Muscle of arm (tissue), 12 donors: Measurements from ENCODE around the gene COBL. TPM values are rescaled to one million over a fixed set of nuclear protein-coding genes. Genes with fewer than 3 reads are reported as not detected.

Source experiments
- DNase-seq: peaks from one replicate; pipeline ENCODE4 v3.0.0-alpha.2; 2013
- polyA plus RNA-seq, 12 donors: library from polyadenylated mRNA; unstranded; fragments of 120-200 nt; gene quantifications; one replicate each; pipeline ENCODE4 v1.2.1, GENCODE V29; 2013; ENCODE audit not compliant: insufficient read length in 12 of 12

The COBL gene
- polyA plus RNA-seq, 12 donors: 37.5 to 412 (median 128) TPM

DNA sequence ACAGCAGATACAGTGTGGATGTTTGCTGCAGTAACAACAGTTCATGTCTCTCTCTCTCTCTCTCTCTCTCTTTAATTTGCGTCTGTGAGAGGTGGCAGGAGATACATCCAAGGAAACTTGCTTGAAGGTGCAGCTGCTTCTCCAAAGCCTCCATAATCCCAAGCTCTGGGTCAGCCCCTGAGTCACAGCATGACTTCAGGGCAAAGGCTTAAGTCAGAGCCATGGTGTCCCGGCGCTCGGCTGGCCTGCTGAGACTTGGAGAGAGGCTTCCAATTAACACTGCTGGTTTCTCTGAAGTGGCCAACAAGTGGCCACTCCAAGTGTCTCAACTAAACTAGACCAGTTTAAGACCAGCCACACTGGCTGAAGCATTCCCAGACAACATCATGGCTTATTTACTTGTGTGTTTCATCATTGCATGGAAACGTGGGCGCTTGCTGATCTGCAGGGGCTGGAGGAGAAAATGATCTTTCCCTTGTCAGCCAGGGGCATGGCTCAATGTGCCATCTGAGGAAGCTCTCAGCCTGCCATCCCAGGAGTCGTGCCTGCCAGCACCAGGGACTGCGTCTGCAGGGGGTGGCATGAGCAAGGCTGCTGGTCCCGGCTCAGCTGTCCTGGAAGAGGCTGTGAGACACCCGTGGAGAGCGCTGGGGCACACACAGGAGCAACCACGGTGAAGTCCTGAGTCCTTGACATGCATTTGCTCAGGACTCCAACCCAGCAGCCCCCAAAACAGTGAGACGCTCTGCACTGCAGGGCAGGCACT lies 254.2 kb downstream of the COBL start:
- DNase-seq: no peak

DNA sequence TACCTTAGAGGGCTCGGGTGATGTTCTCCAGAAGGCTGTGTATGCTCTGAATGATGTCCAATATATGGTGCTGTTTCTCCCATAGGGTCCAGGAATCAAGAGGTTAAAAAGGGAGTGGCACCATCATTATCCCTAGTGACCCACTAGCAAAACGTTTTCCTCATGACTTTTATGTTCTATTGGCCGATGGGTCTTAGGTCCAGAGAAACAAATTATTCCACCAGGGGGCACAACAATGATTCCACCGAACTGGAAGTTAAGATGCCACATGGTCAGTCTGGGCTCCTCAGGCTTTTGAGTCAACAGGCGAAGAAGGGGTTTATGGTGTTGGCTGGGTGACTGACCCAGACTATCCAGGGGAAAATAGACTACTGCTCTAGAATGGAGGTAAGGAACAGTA lies 256.1 kb downstream of the COBL start:
- no peak for DNase-seq

DNA sequence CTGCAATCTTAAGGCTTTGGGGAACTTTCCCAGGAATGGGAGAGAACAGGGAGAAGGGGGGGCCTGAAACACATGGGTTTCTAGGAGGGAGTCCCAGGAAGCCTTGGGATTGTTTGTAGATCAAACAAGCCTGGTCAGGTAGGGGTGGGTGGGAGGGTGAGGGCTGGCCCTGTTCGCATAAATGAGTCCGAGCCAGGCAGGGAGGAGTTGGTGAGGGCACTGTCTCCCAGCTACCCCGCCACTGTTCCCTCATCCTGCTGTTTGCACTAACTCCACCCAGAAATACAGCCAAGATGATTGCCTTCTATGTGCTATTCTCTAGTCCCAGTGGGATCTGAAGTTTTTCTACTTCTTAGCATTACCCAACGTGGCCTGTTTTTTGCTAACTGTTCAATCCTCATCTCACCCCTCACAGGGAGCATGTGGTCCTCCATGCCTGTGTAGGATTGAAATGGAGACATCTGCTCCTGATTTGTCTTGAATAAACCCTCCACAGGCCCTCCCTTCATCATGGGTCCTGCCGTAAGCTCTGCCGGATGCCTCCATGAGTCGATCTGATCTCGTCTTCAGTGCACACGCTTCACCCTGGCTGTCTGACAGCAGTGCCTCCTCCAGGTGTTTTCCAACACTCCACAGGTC lies 257.0 kb downstream of the COBL start:
- DNase-seq: no peak

DNA sequence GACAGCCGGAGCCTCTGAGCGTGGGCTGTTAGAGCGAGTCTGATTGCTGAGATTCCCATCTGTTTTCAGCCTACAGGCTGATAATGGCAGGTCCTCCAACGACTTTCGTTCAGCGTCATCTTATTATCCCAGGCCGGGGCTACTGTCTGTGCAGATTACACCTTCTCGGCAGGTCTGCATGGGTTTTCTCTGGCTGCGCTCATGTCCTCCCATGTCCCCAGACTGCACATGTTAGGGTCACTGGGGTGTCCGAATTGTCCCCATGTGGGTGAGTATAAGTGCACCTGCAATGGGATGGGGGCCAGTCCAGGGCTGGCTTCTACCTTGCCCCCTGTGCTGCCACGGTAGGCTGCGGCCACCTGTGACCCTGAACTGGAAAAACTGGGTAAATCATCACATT lies 257.8 kb downstream of the COBL start:
- no peak for DNase-seq

DNA sequence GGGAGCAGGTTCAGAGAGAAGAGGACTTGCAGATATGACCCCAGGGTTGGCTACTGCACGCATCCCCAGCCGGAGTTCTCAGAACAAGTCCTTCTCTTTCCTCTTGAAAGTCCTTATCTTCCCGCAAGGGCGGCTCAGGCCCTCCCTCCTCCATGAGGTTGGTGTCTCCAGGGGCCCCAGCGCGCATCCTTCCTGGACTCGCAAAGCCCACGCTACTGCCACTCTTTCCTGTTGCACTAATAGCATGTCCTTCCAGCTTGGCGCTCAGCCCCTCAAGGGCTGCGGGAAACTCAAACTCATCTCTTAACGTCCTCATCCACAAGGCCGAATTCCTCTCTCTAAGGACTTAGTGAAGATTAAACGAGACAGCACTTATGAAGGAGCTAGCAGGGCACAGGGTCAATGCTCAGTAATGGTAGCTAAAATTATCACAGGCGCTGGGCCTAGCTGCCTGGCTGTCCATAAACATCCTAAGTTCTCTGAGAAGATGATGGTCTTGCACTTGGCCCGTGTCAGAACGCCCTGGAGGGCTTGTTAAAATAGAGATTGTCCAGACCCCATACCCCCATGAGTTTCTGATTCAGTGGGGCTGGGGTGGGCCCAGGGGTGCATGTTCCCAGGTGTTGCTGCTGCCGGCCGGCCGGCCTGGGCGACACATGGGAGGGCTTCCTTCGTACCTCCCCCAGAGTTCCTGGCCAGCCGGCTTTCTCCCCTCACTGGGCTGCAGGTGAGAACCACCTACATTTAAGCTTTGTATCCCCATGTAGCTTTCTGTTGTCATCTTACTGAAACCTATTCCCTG lies 261.4 kb downstream of the COBL start:
- DNase-seq: no peak

DNA sequence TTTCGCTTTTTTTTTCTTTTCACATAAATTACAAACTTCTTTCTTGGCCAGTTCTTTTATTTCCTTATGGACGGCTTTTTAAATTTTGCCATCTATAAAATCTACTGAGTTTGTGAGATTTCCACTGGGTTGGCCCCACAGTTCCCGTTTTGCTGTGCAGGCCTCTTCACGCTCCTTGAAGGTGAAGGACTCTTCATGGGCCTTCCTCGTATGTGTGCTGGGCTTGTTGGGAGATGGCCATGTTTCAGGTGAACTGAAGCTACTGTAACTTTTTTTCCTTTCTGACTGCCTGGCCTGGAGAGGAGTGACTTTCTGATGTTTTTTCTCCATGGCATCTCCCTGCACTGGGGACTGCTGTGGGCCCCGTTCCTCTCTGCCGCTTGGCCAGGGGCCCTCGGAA lies 262.4 kb downstream of the COBL start:
- DNase-seq: no peak

DNA sequence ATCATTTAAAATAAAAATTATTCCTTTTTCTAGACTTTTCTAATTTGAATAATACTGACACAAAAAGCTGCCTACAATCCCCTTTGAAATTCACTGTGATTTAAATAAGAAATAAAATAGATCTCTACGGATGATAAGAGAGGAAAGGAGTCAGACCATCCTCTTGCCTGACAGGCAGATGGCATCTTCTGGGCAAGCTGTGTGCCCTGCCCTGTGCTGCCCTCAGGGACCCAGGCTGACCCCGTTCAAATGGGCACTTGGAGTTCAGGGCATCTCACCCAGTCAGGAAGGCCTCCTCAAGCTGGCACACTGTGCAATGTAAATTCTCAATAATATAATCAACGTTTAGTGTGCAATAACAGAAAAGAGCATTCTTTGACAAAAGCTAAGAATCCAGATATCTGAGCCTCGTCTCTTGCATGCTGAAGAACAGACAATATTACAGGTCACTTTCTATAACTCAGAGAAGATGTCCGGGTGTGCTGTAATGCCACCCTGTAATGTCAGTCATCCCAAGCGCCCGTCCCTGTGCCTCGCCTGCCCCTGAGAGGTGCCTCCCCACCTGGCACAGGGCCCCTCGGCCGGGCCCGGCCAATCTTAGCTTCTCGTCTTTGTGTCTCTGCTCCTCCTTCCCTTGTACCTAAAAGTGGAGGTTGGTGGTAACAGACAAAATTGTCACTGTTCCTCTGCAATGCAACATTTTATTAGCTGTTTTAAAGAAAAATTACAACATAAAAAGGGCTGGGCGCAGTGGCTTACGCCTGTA lies 263.3 kb downstream of the COBL start:
- DNase-seq: no peak

DNA sequence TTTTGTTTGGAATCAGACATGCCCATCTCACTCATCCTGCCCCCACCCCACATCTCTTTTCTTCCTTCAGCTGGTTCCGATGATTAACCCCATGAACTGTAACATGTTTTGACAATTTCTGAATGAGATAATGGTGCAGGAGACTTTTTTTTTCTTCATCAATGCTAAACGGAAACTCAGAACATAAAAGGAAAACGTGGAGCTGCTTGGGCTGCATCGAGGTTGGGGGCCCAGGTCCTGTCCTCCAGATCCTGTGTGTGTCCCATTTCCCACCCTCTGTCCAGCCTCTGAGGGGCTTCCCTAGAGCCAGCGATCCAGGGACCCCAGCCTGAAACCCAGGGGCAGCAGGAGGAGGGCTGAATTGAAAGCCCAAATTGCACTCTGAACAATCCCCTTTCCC lies 270.1 kb downstream of the COBL start:
- DNase-seq: no peak

DNA sequence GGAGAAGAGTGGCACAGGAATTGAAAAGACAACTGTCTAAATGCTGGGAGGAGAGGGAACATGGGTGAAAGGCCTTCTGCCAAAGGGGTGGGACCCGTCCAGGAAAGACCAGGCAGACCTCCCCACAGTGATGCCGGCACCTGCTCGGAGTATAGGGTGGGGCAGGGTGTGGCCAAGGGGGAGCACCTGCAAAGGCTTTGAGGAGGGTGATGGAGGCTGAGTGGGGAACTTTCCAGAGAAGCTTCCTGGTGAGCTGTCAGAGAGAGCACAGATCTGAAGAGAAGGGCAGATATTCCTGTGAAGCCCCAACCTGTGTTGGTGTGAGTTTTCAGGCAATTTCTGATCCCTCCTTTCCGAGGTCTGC lies 270.5 kb downstream of the COBL start:
- DNase-seq: no peak

DNA sequence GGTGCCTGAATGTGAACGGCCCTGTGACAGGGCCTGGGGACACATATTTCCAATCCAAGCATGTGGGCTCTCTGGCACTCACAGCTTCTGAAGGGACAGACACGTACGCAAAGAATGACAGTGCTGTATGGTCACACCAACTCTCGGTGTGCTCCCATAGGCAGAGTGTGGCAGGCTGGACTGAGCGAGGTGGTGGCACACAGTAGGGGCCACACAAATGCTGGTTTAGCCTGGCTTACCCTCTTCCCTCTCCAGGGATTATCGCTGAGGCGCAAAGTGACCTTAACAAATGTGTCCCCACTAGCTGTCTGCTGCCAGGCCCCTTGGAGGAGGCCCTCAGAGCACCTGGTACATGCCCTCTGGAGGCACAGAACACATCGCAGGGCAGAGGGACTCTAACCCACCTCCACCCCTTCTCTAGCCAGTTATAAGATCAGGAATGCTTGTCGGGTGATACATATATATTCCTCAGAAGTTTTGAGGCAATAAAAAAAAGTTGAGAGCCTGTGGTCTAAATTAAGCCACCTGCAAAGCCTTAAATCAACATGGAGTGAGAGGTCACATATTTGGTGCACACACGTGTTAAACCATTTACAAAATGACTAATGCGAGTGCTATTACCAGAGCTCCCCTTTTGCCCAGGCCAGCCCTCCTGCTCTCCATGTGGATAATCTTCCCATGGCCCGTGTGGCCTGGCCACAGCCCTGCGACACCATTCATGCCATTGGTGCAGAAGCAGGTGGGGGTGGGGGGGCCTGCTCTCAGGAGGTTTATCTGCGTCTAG lies 271.1 kb downstream of the COBL start:
- no peak for DNase-seq

DNA sequence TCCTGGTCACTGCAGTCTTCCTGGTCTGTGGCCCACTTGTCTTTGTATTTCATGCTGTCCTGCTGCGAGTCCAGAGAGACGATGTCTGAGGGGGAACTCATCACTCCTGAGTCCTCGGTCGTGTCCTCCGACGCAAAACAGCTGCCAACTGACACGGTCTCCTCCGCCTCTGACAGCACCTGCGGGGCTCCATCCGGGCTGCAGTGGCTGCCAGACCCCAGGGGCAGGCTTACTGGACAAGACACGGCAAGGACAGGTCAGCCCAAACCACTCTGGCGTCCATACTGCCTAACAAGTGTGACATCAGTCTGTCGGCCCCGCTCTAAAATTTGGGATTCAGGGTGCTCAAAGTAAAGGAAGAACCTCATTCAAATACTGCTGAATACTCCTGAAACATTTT lies 273.1 kb downstream of the COBL start:
- no peak for DNase-seq

DNA sequence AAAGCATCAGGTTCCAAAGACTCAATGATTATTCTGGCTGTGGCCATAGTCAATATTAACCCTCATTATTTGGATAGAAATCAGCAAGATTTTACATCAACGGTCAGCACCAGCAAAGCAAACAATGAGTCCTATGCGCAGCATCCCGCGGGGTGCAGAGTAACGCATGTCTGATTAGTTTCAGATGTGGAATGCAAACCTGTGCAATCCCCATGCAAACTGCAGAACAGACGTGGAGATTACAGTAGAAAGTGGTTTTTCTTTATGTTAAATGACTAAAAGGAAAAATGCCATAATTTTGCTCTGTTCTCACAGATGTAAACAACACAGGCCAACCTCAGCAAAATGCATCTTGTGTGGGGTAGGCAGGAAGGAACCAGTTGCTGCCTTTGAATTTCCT lies 275.8 kb downstream of the COBL start:
- no peak for DNase-seq

DNA sequence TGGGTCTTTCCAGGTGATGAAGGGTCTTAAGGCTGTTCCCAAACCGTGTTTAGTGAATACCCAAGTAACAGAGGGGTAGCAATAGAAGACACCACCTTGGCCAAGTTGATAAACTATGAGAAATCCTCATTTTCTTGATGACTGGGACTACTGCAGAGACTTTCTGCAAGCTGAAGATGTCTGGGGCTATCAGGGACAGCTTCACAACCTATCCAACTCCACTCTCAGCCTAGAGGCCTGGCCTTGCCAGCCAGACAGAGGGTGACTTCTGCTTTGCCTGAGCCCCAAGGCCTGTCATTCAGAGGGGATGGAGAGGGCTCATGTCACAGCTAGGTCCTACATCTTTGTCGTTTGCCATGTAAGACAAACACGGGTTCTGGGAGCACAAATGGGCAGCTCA lies 278.0 kb downstream of the COBL start:
- no peak for DNase-seq

DNA sequence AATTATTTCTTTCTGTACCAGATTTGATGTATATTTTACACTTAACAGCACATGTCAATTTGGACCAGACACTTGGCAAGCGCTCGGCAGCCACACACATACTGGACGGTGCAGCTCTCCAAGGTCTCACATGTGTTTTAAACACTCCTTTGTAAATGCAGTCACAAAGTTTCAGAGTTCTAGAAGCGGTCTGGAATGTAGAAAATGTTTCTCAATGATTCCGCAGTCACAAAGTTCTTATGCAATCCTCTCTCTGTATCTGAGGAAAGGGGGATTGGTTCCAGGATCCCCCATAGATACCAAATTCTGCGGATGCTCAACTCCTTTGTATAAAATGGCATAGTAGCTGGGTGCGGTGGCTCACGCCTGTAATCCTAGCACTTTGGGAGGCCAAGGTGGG lies 280.9 kb downstream of the COBL start:
- DNase-seq: no peak

DNA sequence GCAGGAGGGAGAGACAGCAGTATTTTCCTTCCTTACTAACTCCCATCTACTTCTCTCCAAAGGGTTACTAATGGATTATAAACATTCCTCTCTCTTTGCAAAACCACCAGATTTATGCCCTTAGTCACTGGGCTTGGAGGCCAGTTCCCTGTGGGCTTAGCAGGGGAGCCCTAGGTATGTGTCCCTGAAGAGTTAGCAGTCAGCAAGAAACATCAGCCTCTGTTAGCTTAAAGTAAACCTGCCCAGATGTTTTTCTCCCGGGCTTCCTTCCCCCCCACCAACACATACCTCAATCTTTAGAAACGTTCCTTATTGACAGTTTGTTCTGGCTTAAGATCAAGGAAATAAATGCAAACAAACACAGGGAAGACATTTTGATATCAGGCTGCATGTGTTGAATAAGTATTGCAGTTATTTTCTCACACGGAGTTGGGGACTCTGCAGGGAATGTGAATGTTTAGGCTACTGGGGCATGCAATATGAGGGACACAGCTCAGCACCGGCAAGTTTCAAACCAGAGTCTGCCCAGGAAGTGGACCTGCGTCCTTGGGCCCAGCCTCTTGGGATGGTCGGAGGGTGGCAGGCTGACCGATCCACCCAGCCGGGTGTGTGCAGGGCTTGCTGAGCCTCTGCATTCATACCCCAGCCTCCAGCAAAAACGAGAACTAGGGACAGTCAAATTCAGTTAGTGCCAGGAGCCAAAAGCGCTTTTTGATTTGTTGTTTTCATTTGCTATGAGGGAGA lies 281.9 kb downstream of the COBL start:
- DNase-seq: no peak

DNA sequence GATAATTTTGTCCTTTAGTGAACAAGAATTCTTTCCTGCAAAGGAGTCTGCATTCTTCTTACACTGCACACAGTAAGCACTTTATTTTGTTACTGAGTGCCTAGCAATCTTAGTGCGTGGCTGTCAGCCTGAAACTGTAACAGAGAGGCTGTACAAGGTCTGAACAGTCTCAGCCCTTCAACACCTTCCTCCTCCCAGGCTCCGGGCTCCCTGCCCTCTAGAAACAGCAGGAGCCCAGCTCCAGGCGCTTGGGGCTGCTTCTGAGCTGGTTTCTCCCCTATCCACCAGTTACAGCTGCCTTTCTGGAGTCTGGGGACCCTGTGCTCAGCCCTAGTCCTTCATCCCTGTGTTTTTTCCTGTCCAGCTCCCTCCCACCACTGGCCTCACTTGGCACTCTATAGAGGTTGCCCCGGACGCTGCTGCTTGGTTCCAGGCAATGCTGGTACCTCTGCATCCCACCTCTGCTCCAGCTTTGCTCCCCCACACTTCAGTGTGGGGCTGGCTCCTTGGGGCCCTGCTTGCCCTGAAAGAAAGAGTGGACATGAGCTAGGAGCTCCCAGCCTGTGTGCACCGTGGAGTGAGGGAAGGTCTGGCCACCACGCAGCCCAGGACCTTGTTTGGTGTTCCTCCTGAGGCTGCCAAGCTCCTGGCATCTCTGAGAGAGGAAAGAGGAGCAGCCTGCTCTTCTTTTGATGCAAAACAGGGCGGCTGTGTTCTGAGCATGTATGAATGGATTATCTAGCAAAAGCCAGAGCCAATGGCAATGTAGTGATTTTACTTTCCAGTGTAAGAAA lies 282.7 kb downstream of the COBL start:
- DNase-seq: no peak

DNA sequence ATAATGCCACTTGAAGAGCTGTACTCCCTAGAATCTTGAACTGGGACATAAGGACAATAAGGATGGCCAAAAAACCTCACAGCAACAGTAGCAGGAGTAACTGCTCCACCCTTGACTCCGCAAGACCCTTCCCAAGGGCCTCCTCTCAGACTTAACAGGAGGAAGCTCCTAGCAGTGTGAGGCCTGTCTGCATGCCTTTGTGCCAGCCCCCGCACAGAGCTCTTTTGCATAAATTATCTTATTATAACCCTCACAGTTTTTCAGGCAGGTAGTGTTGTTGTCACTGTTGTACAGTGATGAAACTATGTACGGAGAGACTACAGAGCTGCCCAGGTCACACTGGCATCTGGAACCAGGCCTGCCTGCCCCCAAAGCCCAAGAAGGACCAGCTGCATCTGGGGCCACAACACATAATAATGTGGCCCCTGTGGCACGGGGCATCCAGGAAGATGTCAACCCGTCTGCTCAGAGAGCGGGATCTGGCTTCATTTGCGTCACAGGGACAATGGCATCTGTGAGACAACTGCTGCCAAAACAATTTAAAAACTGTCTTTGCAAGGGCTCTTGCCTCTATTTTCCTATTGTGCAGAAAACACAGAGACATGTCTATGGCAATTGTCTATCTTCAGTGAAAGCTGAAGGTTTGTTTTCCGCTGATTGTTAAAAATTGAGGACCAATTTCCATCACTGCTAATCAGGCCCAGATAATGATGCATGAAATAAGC lies 284.7 kb downstream of the COBL start:
- DNase-seq: no peak

DNA sequence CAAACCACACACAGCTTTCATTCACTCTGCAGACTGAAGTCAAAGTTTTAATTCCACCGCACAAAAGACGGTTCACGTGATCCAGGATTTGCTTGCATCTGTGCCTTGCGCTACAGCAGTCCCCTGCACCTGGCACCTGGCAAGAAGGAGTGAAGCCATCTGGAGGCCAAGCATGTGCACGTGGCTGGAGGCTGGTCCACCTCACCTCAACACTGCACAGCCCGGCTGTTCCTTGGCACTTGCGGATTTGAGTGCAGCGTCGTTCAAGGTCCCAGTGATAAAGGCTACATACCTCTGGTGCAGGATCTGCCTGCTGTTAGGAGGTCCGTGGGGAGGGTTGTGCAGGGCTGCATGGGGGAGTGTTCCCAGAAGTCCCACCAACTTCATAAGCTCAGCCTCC lies 285.4 kb downstream of the COBL start:
- no peak for DNase-seq

DNA sequence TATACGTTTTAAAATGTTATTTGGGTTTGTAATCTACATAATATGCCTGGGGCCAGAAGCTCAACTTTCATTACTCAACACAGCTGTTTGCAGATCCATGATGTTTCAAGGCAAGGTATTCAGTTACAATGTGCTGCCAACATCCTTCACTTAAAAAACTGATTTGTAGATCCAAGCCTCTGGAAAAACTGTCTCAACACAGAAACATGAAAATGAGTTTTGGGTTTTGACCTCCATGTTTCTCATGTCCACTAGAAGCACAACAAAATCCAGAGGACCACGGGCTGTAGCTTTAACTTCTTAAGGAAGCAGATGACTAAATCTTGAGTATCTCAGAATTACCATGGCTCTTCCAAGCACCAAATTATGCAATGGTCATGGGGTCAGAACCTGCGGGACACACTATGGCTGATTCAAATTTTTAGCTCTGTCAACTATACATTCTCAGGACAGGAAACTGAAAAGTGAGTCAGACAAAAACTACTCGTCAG lies 286.9 kb downstream of the COBL start:
- DNase-seq: peak; percentile 35
